DOHH2 (cell line): ENCODE measurements around the gene PPP1R14C.

ENCODE experiments used
- H3F3A ChIP-seq: fragments of 200-600 bp; sonication (generic), shearing (Covaris generic); 2 replicates; pipeline ENCODE4 v1.6.0; 2016; ENCODE audit warnings: antibody characterized with exemption, mild to moderate bottlenecking; ENCODE audit not compliant: control insufficient read depth, insufficient read depth
- H3K27ac ChIP-seq: fragments of 200-600 bp; sonication (generic); 2 replicates; pipeline ENCODE4 v1.5.1; 2014; ENCODE audit warnings: low read depth, mild to moderate bottlenecking, low read length, moderate library complexity
- H3K27me3 ChIP-seq: fragments of 200-600 bp; sonication (generic); 2 replicates; pipeline ENCODE4 v1.6.1; 2014; ENCODE audit warnings: mild to moderate bottlenecking, low read length, mixed read lengths; ENCODE audit not compliant: control insufficient read depth
- H3K36me3 ChIP-seq: fragments of 200-600 bp; sonication (generic); 2 replicates; pipeline ENCODE4 v1.6.1; 2014; ENCODE audit warnings: mild to moderate bottlenecking, low read length, moderate library complexity, mixed read lengths; ENCODE audit not compliant: control insufficient read depth
- H3K4me1 ChIP-seq: fragments of 200-600 bp; sonication (generic); 2 replicates; pipeline ENCODE4 v1.6.1; 2014; ENCODE audit warnings: mild to moderate bottlenecking, low read length, mixed read lengths; ENCODE audit not compliant: control insufficient read depth
- H3K4me2 ChIP-seq: fragments of 200-600 bp; sonication (generic); 2 replicates; pipeline ENCODE4 v1.6.0; 2014; ENCODE audit warnings: mild to moderate bottlenecking, low read length, moderate library complexity
- H3K4me3 ChIP-seq: fragments of 200-600 bp; sonication (generic); 2 replicates; pipeline ENCODE4 v1.5.1; 2014; ENCODE audit warnings: mild to moderate bottlenecking, low read length, mixed read lengths
- H3K79me2 ChIP-seq: fragments of 200-600 bp; sonication (generic); 2 replicates; pipeline ENCODE4 v1.6.1; 2014; ENCODE audit warnings: mild to moderate bottlenecking, low read length, mixed read lengths; ENCODE audit not compliant: control insufficient read depth
- H3K9me2 ChIP-seq: fragments of 200-600 bp; sonication (generic); replicated peaks from 2 replicates; pipeline ENCODE4 v1.6.1; 2014; ENCODE audit warnings: mild to moderate bottlenecking, low read length, mixed read lengths; ENCODE audit not compliant: control insufficient read depth
- H3K9me3 ChIP-seq: fragments of 200-600 bp; sonication (generic); 2 replicates; pipeline ENCODE4 v1.6.1; 2014; ENCODE audit warnings: antibody characterized with exemption, low read length, mixed read lengths; ENCODE audit not compliant: control insufficient read depth, insufficient read depth
- H4K20me1 ChIP-seq: fragments of 200-600 bp; sonication (generic); 2 replicates; pipeline ENCODE4 v1.6.0; 2014; ENCODE audit warnings: low read depth, mild to moderate bottlenecking, antibody characterized with exemption, low read length, moderate library complexity; ENCODE audit not compliant: control insufficient read depth, insufficient read depth
- CTCF ChIP-seq: fragments of 200-600 bp; sonication (generic); IDR thresholded peaks from one replicate; pipeline ENCODE4 v1.5.1; 2014; ENCODE audit warnings: antibody characterized with exemption, mild to moderate bottlenecking, low read depth, low read length; ENCODE audit not compliant: poor library complexity, severe bottlenecking
- EZH2phosphoT487 ChIP-seq: fragments of 200-600 bp; sonication (generic); IDR thresholded peaks from 2 replicates; pipeline ENCODE4 v1.6.1; 2017; ENCODE audit warnings: borderline replicate concordance, mild to moderate bottlenecking, antibody characterized with exemption, low read length, moderate library complexity, mixed read lengths

PPP1R14C gene

DNA sequence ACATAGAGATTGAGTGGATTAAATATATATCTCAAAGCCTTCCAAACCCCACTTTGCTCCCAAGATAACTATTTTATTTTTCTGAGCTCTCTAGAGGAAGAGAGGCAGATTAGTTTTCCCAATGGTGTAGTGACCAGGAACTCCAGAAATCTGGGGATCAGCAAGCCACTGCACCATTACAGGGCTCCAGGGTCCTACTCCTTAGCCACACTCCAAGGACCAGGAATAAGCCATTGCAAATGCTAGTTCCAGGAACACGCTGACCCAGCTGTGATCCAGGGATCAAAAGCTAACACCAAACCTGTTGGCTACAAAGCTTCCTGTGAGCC lies 128.3 kb downstream of the PPP1R14C start:
- peaks cover 15% of the 10 kb centered on the region for H3K4me1 ChIP-seq
- no peak overlapping the region for H3K27ac ChIP-seq
- TF ChIP-seq EZH2phosphoT487 (no peak), CTCF (no peak)

DNA sequence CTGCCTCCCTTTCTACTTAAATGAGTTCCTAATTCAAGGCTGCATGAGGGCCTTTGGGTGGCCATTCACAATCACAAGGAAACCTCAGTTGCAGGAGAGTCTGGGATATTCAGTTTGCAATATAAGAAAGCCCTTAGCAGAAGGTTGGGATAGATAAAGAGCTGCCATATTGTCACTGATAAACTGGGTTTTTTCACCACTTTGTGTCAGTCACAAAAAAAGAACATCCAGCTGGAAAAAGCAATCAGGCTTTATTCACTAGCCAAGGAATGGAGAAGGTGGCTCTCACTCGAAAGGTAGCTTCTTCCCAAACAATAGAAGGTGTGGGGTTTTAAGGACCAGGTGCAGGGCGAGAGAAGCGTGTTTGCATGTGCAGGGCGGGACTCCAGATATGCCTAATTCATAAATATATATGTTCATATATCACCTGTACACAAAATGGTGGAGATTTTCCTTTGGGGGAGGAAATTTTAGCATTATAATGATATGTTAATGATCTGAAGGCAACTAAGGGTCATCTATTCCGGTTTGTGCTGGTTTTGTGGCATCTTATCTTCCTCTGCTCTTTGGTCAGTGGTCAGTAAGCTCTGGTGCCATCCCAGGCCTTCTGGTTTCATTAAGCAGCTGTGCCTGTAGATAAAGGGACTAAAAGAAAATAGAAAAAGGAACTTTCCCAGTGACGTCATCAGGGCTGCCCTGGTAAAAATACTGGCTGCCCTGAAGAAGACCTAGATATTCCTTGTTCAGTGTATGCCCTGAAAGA lies 128.8 kb downstream of the PPP1R14C start:
- Histone ChIP-seq H3K9me2 (no peaks in the 10 kb centered on the region), H3F3A (no peaks in the 10 kb centered on the region), H4K20me1 (no peaks in the 10 kb centered on the region), H3K27ac (no peak overlapping the region), H3K9me3 (no peaks in the 10 kb centered on the region), H3K27me3 (no peaks in the 10 kb centered on the region), H3K4me2 (no peak overlapping the region), H3K36me3 (no peaks in the 10 kb centered on the region), H3K4me1 (peaks cover 15% of the 10 kb centered on the region), H3K4me3 (no peak overlapping the region), H3K79me2 (no peaks in the 10 kb centered on the region)
- TF ChIP-seq EZH2phosphoT487: no peak

More for the DNA sequence above, 128.3 kb downstream of the PPP1R14C start:
- Histone ChIP-seq H3K9me3 (no peaks in the 10 kb centered on the region), H3K9me2 (no peaks in the 10 kb centered on the region), H3K79me2 (no peaks in the 10 kb centered on the region), H3K4me3 (no peak overlapping the region), H3K27me3 (no peaks in the 10 kb centered on the region), H4K20me1 (no peaks in the 10 kb centered on the region), H3K4me2 (no peak overlapping the region), H3F3A (no peaks in the 10 kb centered on the region), H3K36me3 (no peaks in the 10 kb centered on the region)

GRCh38 chr6:150272264-150272975 lies 129.6 kb downstream of the PPP1R14C start:
- no peaks in the 10 kb centered on the region for H3K36me3 ChIP-seq
- no peaks in the 10 kb centered on the region for H3K9me2 ChIP-seq
- TF ChIP-seq EZH2phosphoT487: no peak
- no peak for TF ChIP-seq CTCF
- H3K4me1 ChIP-seq: peaks cover 15% of the 10 kb centered on the region
- H3K79me2 ChIP-seq: no peaks in the 10 kb centered on the region
- no peak overlapping the region for H3K4me2 ChIP-seq
- H3F3A ChIP-seq: no peaks in the 10 kb centered on the region
- no peak overlapping the region for H3K4me3 ChIP-seq
- H4K20me1 ChIP-seq: no peaks in the 10 kb centered on the region
- H3K27me3 ChIP-seq: no peaks in the 10 kb centered on the region
- no peaks in the 10 kb centered on the region for H3K9me3 ChIP-seq
- H3K27ac ChIP-seq: no peak overlapping the region

GRCh38 chr6:150272976-150273315 lies 130.1 kb downstream of the PPP1R14C start:
- Histone ChIP-seq H3K9me3 (no peaks in the 10 kb centered on the region), H3K4me1 (peaks cover 15% of the 10 kb centered on the region)

More at GRCh38 chr6:150272976-150273315, 130.1 kb downstream of the PPP1R14C start:
- no peaks in the 10 kb centered on the region for H4K20me1 ChIP-seq
- H3F3A ChIP-seq: no peaks in the 10 kb centered on the region
- H3K4me2 ChIP-seq: no peak overlapping the region
- H3K9me2 ChIP-seq: no peaks in the 10 kb centered on the region
- no peak overlapping the region for H3K27ac ChIP-seq
- TF ChIP-seq CTCF: no peak
- TF ChIP-seq EZH2phosphoT487: no peak
- no peaks in the 10 kb centered on the region for H3K36me3 ChIP-seq
- no peaks in the 10 kb centered on the region for H3K79me2 ChIP-seq
- no peaks in the 10 kb centered on the region for H3K27me3 ChIP-seq
- no peak overlapping the region for H3K4me3 ChIP-seq
